ENCODE data around the gene GAGE12J. TPM values are rescaled to one million over a fixed set of nuclear protein-coding genes. Genes with fewer than 3 reads are reported as not detected.
"Not testable (repeated sequence)": the region's sequence is repeated elsewhere in the genome, so short reads cannot be mapped to it uniquely, and the experiment has no call there.

The GAGE12J gene
- polyA plus RNA-seq, 1 donor (not counting 4 experiments of a cell fraction or from before 2014, with no cell fraction given) = not detected

GRCh38 chrX:49331282-49331681, 9.4 kb downstream of the GAGE12J start, which contains the start of gene GAGE13:
Gene GAGE13 (plus strand): TSS chrX:49331582. CDS start chrX:49332738, 1,156 bp downstream.
- H3K79me2 ChIP-seq (ENCODE audit: control insufficient read depth, insufficient read depth, low read length); dilution Hi-C loops (cut with MboI; ENCODE audit: extremely low pct_ligation_motif_present, low sequenced_read_pairs); DNase-seq (ENCODE audit: low read depth, low spot score); H3K9ac ChIP-seq (ENCODE audit: control insufficient read depth, extremely low read depth, insufficient read depth, low read length); H2AFZ ChIP-seq (ENCODE audit: control insufficient read depth, low read length); H3K4me1 ChIP-seq (ENCODE audit: control insufficient read depth, extremely low read depth, insufficient read depth, low read length); H3K9me3 ChIP-seq (ENCODE audit: control insufficient read depth, low read depth, low read length); H3K27ac ChIP-seq (ENCODE audit: control insufficient read depth, insufficient read depth, low read length); FAIRE-seq; H3K9me1 ChIP-seq (ENCODE audit: control insufficient read depth, extremely low read depth, insufficient read depth, low read length); H3K4me3 ChIP-seq (ENCODE audit: control insufficient read depth in 2 of 3, extremely low read depth in 1 of 3, insufficient read depth in 2 of 3, low read depth in 1 of 3, low read length in 3 of 3); H4K20me1 ChIP-seq (ENCODE audit: control insufficient read depth, extremely low read depth, insufficient read depth, low read length); H3K27me3 ChIP-seq (ENCODE audit: control insufficient read depth, extremely low read depth, insufficient read depth, low read length); H3K36me3 ChIP-seq (ENCODE audit: control insufficient read depth in 2 of 2, extremely low read depth in 1 of 2, insufficient read depth in 2 of 2, low read length in 2 of 2); H3K4me2 ChIP-seq (ENCODE audit: control insufficient read depth, extremely low read depth, insufficient read depth, low read depth, low read length): not testable (repeated sequence)

- H3K4me2 ChIP-seq (ENCODE audit: control insufficient read depth, extremely low read depth, insufficient read depth, low read depth, low read length); H3K27me3 ChIP-seq (ENCODE audit: control insufficient read depth, extremely low read depth, insufficient read depth, low read length); H2AFZ ChIP-seq (ENCODE audit: control insufficient read depth, low read length); dilution Hi-C loops (cut with MboI; ENCODE audit: extremely low pct_ligation_motif_present, low sequenced_read_pairs); H4K20me1 ChIP-seq (ENCODE audit: control insufficient read depth, extremely low read depth, insufficient read depth, low read length); H3K27ac ChIP-seq (ENCODE audit: control insufficient read depth, insufficient read depth, low read length); H3K9me3 ChIP-seq (ENCODE audit: control insufficient read depth, low read depth, low read length); DNase-seq (ENCODE audit: low read depth, low spot score); H3K4me1 ChIP-seq (ENCODE audit: control insufficient read depth, extremely low read depth, insufficient read depth, low read length); H3K4me3 ChIP-seq (ENCODE audit: control insufficient read depth in 2 of 3, extremely low read depth in 1 of 3, insufficient read depth in 2 of 3, low read depth in 1 of 3, low read length in 3 of 3); H3K79me2 ChIP-seq (ENCODE audit: control insufficient read depth, insufficient read depth, low read length); H3K9ac ChIP-seq (ENCODE audit: control insufficient read depth, extremely low read depth, insufficient read depth, low read length); FAIRE-seq; H3K36me3 ChIP-seq (ENCODE audit: control insufficient read depth in 2 of 2, extremely low read depth in 1 of 2, insufficient read depth in 2 of 2, low read length in 2 of 2); H3K9me1 ChIP-seq (ENCODE audit: control insufficient read depth, extremely low read depth, insufficient read depth, low read length): not testable (repeated sequence)
Measured at GRCh38 chrX:49331841-49332240, 10.0 kb downstream of the GAGE12J start.

- H3K27ac ChIP-seq (ENCODE audit: control insufficient read depth, insufficient read depth, low read length); H3K4me1 ChIP-seq (ENCODE audit: control insufficient read depth, extremely low read depth, insufficient read depth, low read length); DNase-seq (ENCODE audit: low read depth, low spot score); H3K4me2 ChIP-seq (ENCODE audit: control insufficient read depth, extremely low read depth, insufficient read depth, low read depth, low read length); H2AFZ ChIP-seq (ENCODE audit: control insufficient read depth, low read length); H3K79me2 ChIP-seq (ENCODE audit: control insufficient read depth, insufficient read depth, low read length); H3K9ac ChIP-seq (ENCODE audit: control insufficient read depth, extremely low read depth, insufficient read depth, low read length); H4K20me1 ChIP-seq (ENCODE audit: control insufficient read depth, extremely low read depth, insufficient read depth, low read length); H3K4me3 ChIP-seq (ENCODE audit: control insufficient read depth in 2 of 3, extremely low read depth in 1 of 3, insufficient read depth in 2 of 3, low read depth in 1 of 3, low read length in 3 of 3); FAIRE-seq; H3K27me3 ChIP-seq (ENCODE audit: control insufficient read depth, extremely low read depth, insufficient read depth, low read length); H3K9me3 ChIP-seq (ENCODE audit: control insufficient read depth, low read depth, low read length); H3K36me3 ChIP-seq (ENCODE audit: control insufficient read depth in 2 of 2, extremely low read depth in 1 of 2, insufficient read depth in 2 of 2, low read length in 2 of 2); dilution Hi-C loops (cut with MboI; ENCODE audit: extremely low pct_ligation_motif_present, low sequenced_read_pairs); H3K9me1 ChIP-seq (ENCODE audit: control insufficient read depth, extremely low read depth, insufficient read depth, low read length): not testable (repeated sequence)
Measured at GRCh38 chrX:49341449-49341848, 19.6 kb downstream of the GAGE12J start.

- H3K9me1 ChIP-seq (ENCODE audit: control insufficient read depth, extremely low read depth, insufficient read depth, low read length); dilution Hi-C loops (cut with MboI; ENCODE audit: extremely low pct_ligation_motif_present, low sequenced_read_pairs); H4K20me1 ChIP-seq (ENCODE audit: control insufficient read depth, extremely low read depth, insufficient read depth, low read length); H3K9me3 ChIP-seq (ENCODE audit: control insufficient read depth, low read depth, low read length); H3K4me3 ChIP-seq (ENCODE audit: control insufficient read depth in 2 of 3, extremely low read depth in 1 of 3, insufficient read depth in 2 of 3, low read depth in 1 of 3, low read length in 3 of 3); H2AFZ ChIP-seq (ENCODE audit: control insufficient read depth, low read length); FAIRE-seq; H3K4me2 ChIP-seq (ENCODE audit: control insufficient read depth, extremely low read depth, insufficient read depth, low read depth, low read length); H3K27ac ChIP-seq (ENCODE audit: control insufficient read depth, insufficient read depth, low read length); H3K9ac ChIP-seq (ENCODE audit: control insufficient read depth, extremely low read depth, insufficient read depth, low read length); H3K79me2 ChIP-seq (ENCODE audit: control insufficient read depth, insufficient read depth, low read length); H3K36me3 ChIP-seq (ENCODE audit: control insufficient read depth in 2 of 2, extremely low read depth in 1 of 2, insufficient read depth in 2 of 2, low read length in 2 of 2); H3K4me1 ChIP-seq (ENCODE audit: control insufficient read depth, extremely low read depth, insufficient read depth, low read length); H3K27me3 ChIP-seq (ENCODE audit: control insufficient read depth, extremely low read depth, insufficient read depth, low read length); DNase-seq (ENCODE audit: low read depth, low spot score): not testable (repeated sequence)
Measured at GRCh38 chrX:49344496-49345175, 22.8 kb downstream of the GAGE12J start.

GRCh38 chrX:49345402-49345801, 23.6 kb downstream of the GAGE12J start:
- H3K9me3 ChIP-seq (ENCODE audit: control insufficient read depth, low read depth, low read length); H3K4me1 ChIP-seq (ENCODE audit: control insufficient read depth, extremely low read depth, insufficient read depth, low read length); H3K4me3 ChIP-seq (ENCODE audit: control insufficient read depth in 2 of 3, extremely low read depth in 1 of 3, insufficient read depth in 2 of 3, low read depth in 1 of 3, low read length in 3 of 3); H3K36me3 ChIP-seq (ENCODE audit: control insufficient read depth in 2 of 2, extremely low read depth in 1 of 2, insufficient read depth in 2 of 2, low read length in 2 of 2); H2AFZ ChIP-seq (ENCODE audit: control insufficient read depth, low read length); H3K27me3 ChIP-seq (ENCODE audit: control insufficient read depth, extremely low read depth, insufficient read depth, low read length); H3K79me2 ChIP-seq (ENCODE audit: control insufficient read depth, insufficient read depth, low read length); H4K20me1 ChIP-seq (ENCODE audit: control insufficient read depth, extremely low read depth, insufficient read depth, low read length); dilution Hi-C loops (cut with MboI; ENCODE audit: extremely low pct_ligation_motif_present, low sequenced_read_pairs); H3K9me1 ChIP-seq (ENCODE audit: control insufficient read depth, extremely low read depth, insufficient read depth, low read length); H3K9ac ChIP-seq (ENCODE audit: control insufficient read depth, extremely low read depth, insufficient read depth, low read length); H3K27ac ChIP-seq (ENCODE audit: control insufficient read depth, insufficient read depth, low read length); DNase-seq (ENCODE audit: low read depth, low spot score); FAIRE-seq; H3K4me2 ChIP-seq (ENCODE audit: control insufficient read depth, extremely low read depth, insufficient read depth, low read depth, low read length): not testable (repeated sequence)

All from keratinocyte (primary cell).